GM12892 (cell line): ENCODE data around the gene RAB33B.

Experiments
- POLR2A ChIP-seq: IDR thresholded peaks from 2 replicates; pipeline ENCODE4 v1.6.1; 2011; ENCODE audit warnings: low read depth, low read length, control low read depth
- POLR2AphosphoS5 ChIP-seq: IDR thresholded peaks from 2 replicates; pipeline ENCODE4 v1.6.1; 2011; ENCODE audit warnings: low read depth, low read length, control low read depth

DNA sequence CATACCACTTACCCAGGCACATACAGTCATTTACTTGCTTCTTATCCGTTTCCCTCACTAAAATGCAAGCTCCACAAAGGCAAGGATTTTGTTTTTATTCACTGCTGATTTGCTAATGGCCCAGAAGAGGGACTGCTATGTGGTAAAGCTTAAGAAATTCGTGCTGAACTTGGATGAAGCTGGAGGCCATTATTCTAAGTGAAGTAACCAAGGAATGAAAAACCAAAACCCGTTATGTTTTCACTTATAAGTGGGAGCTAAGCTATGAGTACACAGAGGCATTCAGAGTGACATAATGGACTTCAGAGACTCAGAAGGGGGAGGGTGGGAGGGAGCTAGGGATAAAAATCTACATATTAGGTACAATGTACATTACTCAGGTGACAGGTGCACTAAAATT lies 47.2 kb downstream of the RAB33B start:
- TF ChIP-seq POLR2AphosphoS5 (no peak), POLR2A (no peak)
